Kidney tubule cell (primary cell): ENCODE measurements around the gene ABHD17A.

Source experiments
- DNase-seq: peaks from one replicate; pipeline ENCODE4 v3.0.0-alpha.2; 2018; ENCODE audit warnings: low spot score

ABHD17A gene

DNA sequence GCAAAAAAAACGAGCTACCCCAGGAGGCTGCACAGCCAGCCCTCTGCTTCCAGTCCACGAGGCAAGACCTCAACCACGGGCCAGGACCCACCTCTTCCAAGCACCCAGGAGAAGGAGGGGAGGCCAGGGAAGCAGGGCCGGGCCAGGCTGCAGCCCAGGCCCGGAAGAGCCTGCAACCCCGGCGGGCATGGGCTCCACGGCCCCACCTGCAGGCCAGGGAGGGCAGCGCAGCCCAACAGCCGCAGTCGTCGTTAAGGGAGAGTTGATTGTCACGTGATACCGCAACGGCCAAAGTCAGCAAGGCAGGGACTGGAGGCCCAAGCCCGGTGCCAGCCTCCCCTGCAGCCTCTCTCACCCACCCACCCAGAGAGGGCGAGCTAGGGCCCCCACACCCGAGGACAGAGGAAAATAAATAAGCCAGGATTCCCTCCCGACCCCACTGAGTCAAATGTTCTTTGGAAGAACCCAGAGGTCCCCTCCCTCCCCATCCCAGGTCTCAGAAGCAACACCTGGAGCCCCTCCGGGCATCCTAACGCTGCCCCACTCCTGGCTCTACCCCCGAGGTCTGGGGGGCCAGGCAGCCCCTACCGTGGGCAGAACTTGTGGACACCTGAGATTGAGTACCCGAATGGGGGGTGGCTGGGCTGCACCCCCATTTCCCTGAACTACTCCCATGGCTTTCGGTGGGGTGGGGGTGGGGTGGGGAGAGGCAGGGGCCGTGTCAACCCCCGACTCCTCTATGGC, 31.8 kb downstream of the ABHD17A start:
- DNase-seq, result peak; percentile 83

DNA sequence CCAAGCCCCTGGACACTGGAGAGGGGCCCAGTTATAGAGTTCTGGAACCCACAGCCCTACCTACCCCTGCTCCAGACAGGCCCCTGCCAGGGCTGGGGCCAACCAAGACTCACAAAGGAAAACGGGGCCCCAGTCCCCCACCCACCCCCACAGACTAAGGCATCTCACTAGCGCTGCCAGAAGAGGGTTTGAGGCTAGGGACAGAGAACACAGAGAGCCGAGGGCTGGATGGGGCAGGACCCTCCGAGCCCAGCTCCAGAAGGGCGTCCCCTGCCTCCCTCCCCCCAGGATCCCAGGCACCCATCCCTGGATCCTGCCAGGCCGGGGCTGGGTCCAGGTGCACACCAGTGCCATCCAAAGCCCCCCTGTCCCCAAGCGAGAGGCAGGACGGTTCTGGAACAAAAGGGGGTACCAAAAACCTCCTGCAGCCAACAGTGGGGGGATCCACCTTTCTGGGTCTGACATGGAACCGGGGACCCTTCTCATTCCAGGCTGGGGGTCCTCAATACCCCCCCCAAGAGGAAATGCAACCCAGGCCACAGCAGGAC, 32.6 kb downstream of the ABHD17A start:
- DNase-seq, result no peak

DNA sequence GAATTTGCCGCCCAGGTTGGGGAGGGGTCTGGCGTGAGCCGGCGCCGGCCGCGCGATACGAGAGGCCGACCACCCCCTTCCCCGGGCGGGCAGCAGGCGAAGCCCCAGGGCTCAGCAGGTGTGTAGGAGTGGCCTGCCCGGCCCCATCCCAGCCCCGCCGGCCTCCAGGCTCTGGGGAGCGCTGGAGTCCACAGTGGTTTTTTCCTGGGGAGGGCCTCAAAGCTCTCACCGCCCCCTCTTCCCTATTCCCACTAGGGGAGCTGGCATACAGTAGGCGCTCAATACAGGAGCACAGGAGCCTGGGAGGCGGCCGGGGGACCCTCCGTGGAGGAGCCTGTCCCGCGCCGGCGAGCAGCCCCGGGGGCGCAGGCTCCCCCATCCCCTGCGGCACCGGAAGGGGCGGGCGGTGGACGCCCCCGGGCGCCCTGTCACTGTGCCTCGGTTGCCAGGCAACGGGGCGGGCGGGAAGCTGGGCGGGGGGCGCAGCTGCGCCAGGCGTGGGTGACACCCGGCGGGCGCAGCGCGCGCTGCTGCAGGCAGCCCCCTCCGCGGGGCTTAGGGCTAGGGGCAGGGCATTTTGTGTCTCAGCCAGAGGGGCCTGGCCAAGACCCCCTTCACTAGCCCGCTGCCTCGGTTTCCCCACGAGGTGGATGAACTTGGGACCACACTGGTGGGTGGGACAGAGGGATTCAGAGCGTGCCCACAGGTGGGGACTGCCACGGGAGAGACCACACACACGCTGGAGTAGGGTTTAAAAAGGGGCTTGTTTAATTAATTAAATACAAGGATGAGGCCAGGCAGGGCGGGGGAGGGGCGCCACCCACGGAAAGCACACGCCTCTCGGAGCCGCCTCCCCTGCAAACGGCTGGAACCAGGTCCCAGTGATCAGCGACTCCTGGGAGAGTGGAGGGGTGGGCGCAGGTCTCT, 33.4 kb downstream of the ABHD17A start:
- DNase-seq, result no peak

DNA sequence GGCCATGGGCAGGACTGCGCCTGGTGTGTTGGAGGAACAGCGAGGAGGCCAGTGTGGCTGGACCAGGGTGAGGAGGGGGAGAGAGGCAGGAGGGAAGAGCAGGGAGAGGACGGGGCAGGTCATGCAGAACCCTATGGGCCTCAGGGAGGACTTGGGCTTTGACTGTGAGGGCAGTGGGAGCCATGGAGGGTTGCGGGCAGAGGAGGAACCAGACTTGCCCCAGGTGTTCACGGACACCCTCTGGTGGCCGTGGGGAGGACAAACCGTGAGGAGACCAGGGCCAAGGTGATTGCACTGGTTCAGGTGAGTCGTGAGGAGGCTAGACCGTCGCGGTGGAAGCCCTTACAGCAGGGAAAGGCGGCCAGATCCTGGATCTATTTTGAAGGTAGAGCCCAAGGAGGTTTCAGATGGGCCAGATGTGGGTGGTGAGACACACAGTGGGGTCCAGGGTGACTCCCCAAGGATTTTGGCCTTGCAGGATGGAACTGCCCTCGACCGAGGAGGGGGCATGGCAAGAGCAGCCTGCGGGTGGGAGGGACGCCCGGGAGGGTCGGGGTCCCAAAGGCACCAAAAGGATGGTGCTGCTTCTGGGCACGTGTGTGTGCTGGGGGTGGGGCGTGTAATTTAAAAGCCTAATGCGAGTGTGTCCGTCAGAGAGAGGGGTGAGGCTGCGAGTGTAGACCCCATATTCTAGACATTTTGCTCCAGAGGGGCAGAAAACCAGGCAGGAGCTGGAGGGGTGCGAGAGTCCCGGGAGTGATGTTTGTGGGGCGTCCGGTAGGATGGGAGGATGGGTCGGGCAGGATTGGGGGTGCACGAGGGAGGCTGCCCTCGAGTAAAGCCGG, 34.3 kb downstream of the ABHD17A start:
- peak; percentile 49 for DNase-seq

DNA sequence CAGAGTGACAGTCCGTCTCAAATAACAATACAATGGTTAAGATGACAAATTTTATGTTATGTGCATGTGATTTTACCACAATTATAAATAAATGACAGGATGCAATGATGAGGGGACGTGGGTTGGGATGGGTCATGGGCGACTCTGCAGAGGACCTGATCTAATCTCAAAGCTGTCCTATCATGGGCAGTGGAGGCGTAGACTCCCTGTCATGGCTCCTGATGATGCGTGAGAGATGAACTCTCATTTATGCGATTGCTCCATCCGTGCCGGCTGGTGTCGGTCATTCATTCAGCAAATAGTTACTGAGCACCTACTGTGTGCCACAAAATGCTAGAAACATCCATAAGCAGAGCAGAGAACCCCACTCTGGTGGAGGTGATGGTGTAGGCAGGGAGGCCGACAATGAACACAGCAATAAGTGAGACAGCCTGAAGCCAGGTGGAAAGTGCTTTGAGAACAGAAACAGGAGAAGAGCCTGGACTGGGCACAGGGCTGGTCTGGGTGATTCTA, 35.4 kb downstream of the ABHD17A start:
- no peak for DNase-seq

DNA sequence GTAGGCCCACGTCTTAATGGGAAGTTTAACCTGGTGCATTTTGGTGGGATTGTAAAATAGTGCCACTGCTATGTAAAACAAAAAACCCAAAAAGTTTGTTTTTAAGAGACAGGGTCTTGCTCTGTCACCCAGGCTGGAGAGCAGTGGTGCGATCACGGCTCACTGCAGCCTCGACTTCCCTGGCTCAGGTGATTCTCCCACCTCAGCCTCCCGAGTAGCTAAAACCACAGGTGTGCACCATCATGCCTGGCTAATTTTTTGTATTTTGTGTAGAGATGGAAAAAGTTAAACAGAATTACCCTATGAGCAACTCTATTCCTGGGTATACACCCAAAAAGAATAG, 36.2 kb downstream of the ABHD17A start:
- no peak for DNase-seq

DNA sequence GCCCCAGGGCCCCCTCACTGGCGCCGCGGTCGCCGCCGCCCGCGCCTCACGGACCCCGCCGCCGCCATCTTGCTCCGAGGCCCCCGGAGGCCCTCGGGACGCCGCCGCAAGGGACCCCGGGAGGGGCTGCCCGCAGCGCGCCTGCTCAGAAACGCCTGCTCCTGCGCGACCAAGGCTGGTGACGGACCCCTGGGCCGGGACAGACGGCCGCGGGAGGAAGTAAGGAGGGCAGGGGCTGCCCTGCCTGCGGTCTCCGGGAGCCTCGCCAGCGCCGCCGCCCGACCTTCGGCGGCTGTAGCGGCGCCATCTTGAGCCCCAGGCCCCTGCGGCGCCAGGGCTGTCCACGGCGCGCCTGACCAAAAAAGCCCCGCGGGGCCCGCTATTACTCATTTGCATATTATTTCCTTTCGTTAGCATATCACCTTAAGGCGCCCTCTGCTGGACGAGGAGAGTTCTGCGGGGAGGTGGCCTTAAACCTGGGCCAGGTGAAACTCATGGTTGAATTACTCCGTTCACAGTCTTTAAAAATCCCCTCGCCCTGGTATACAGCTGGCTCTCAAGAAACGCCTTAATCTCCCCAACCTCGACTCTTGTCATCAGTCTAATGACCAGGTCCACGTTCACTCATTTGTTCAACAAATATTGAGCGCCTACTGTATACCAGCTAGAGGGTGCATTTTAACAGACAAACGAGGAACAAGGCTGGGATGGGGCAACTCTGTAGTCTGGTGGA, 36.7 kb downstream of the ABHD17A start, which contains the start of gene REXO1:
Gene REXO1, minus strand, starts transcription at position 85 of the 733 bp plus-strand sequence. CDS start 125 bp downstream, outside the sequence.
- peak; percentile 96 for DNase-seq

DNA sequence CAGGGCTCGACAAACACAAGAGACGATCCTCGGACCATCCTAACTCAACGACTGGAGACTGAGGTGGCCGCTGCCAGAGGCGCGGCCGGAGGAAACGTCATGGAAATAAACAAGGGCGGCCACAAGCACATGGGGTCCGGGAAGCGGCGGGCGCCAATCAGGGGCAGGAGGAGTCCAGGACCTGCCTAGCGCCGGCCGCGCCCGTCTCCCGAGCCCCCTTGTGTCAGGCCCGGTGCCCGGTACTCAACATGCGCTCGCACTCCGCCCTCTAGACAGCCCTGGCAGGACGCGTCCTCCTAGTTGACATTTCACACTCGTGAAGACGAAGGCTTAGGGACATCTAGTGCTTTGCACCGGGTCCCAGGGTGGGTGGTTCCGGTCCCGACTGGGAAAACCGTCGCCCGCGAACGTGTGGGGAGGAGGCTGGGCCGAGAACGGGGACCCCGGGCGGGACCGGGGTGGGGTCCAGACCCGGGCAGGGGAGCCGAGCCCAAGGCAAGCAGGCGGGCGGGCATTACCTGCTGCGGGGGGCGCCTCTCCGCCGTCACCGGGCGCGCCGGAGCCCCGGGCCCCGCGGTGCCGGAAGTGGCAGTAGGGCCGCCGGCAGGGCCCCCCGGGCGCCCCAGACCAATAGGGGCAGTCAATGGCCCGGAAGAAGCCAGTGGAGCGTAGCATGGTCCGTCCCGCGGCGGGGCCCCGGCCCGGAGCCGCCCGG, 37.5 kb downstream of the ABHD17A start:
- DNase-seq, result peak; percentile 63

DNA sequence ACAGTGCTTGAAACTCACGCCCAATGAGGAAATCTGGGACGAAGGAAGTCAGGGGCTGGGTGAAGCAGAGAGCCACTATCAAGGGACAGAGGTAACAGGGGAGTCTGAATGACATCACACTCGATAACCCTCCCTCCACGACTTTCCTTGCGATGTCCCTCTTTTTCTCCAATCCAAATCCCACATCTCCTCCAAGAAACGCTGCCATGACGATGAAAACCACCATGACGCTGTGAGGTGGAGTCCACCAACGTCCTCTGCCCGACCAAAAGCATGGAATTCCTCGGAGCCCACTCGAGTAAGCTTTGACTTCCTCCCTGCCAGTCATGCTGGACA, 38.0 kb downstream of the ABHD17A start:
- DNase-seq, result no peak

DNA sequence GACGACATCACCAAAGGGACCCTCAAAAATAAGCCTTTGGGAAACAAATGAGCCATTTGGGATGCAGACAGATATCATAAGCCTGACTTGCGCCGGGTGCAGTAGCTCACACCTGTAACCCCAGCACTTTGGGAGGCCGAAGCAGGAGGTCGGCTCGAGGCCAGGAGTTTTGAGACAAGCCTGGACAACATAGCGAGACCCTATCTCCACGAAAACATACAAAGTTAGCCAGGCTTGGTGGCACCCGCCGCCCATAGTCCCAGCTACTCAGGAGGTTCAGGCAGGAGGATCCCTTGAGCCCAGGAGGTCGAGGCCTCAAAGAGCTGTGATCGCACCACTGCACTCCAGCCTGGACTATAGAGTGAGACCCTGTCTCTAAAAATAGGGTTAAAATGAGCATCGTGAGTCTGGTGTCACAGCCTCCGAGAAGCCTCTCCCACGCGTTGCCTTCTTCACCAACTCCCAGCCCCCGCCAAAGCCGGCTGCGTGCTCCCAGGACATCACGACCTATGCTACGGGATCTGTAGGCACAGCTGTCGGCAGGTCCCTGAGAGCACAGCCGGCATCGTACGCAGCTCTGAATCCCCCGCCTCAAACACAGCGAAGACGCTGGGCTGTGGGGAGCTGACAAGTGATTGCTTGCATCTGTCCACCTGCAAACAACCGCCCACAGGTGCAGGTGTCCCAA, 38.6 kb downstream of the ABHD17A start:
- DNase-seq, result no peak

DNA sequence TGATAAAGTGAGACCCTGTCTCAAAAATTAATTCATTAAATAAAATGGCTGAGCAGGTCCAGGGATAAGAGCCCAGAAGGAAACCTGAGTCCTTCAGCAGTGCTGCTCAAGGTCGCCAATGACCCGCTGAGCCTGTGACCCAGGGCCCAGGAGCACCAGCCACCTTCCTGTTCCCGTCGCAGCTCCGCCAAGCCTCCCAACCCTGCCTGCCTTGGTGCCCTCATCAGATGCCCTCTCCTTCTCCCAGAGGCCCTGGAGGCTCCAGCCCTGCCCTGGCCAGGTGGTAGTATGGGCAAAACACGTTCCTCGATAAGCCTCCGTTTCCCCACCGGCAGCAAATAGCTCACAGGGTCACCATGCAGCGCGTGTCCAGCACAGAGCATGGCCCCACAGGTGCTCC, 39.7 kb downstream of the ABHD17A start:
- no peak for DNase-seq

DNA sequence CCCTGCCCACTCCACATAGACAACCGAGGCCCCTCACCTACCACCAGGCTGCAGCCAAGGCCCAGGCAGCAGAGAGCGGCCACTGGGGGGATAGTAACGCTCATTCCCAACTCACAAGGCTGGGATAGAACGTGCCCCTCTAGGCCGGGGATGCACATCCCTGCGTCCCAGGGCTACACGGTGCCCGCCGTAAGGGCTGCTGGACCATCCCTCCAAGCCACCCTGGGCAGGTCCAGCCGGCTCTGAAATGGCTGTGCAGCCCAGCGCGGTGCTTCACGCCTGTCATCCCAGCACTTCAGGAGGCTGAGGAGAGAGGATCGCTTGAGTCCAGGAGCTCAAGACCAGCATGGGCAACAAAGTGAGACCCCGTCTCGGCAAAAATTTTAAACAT, 40.2 kb downstream of the ABHD17A start:
- no peak for DNase-seq

DNA sequence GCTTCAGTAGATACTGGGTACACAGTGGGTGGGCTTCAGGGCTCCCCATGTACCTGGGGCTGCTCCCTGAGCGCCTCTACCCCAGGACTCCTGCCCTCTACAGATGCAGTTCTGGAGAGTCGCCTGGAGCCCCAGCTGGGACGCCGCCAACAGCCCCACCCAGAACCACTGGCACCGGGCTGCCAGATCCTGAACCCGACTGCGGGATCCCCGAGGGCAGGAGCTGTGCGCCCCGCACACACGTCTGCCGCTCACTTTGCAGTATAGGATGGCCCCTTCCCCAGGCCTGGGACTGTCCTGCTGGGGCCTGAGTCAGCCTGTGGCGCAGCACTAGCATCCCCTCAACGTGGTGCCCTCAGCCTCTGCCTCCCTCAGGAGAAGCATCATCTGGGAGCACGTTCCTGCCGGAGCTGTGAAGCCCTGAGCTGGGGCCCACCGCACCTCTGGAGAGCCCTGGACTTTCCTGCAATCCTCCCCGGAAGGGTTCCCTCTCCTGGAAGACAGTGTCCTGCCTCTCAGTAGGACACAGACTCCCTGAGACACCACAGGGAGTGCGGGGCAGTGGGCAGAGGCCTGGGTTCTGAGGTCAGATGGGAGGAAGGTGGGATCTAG, 40.7 kb downstream of the ABHD17A start:
- no peak for DNase-seq

DNA sequence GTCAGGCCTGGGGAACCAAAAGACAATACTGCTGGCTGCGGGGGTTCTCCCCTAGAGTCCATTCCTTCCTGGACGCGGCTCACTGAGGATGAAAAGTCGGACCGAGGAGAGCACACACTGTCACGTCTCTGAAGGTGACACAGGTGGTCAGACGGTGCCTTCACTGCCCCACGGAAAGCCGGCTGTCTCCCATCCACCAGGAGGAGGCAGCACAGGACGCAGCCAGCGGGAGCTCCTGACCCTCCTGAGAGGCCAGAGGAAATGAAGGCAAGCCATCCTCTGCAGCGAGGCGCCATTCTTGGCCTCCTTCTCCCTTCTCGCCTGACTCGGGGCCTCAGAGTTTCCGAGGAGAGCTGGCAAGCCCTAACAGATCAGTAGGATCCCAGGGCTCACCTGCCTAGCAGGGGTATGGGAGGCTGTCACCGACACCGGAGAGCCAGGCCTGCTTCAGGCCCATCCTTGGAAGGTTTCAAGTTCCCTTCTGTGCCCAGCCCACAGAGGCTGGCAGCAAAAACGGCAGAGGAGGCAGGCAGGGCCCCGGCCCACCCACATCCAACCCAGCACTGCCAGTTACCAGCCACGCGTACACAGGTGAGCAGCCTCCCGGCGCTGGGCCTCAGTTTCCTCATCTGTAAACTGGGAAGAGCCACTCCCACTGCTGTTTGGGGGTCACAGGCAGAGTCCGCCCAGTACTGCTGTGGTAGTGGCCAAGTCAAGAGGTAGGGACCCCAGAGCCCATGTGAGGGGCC, 41.5 kb downstream of the ABHD17A start:
- no peak for DNase-seq

DNA sequence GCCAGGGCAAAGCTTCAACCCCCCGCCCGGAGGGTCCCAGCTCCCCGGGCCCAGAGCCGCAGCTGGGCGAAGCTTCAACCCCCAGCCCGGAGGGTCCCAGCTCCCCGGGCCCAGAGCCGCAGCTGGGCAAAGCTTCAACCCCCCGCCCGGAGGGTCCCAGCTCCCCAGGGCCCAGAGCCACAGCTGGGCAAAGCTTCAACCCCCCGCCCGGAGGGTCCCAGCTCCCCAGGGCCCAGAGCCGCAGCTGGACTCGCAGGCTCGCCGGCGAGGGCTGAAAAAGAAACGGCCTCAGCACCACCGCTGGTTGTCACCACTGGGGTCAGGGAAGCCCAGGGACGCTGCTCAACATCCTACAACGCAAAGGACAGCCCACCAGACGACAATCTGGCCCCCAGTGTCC, 42.2 kb downstream of the ABHD17A start:
- DNase-seq, result no peak

DNA sequence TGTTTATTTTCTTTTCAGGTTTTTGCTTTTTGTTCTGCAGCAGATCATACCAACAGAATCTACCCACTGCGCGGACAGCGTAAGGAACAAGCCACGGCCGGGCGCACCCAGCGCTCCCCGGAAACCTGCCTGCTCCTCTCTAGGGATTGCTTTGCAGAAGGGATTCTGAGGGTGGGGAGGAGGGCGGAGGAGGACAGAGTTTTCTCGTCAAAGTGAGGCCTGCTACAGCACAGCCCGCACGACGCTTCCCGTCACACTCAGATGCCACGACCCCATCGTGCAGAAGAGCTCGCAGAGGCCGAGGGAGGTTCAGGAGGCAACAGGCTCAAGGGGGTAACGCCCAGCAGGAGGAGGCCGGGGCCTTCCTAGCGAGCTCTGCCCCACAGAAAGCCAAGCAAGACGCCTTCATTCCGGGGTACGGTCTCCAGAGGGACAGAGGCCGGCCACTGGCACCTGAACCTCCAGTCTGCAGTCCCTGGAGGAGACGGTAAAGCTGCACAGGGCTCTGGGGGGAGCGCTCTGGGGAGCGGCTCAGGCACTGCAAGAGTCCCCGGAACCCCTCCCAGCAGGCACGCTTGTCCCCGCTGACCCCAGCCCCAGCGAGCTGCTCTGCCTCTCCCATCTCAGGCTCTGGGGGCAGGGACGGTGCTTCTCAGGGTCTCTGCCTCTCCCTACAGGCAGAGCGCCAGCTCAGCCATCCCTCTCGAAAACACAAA, 43.9 kb downstream of the ABHD17A start:
- no peak for DNase-seq

DNA sequence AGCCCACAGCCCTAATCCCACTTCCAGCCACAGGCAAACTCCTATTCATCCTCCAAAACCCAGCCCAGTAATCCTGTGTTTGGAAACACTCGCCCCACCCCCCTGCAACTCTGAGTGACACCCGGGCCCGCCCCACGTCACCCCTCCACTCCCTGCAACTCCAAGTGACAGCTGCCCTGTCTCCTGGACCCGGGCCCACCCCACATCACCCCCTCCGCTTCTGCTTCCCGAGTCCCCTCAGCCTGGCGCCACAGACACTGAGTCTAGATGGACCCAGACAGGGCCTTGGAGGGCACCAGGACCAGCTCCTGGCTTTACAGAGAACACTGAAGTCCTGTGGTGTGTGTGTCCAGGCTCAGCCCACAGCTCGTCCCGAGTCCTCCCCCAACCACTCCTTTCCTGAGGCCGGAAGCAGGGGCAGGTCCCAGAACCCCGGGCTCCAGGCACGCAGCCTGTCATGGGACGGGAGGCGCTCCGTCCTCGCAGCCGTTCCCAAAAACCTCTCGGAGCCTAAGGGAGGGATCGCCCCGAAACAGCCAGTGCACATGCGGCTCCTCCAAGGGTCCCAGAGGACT, 44.7 kb downstream of the ABHD17A start:
- DNase-seq, result no peak
